ENCODE data around the gene TECR. TPM values are rescaled to one million over a fixed set of nuclear protein-coding genes. Genes with fewer than 3 reads are reported as not detected.

Gene TECR
- total RNA-seq, 1 donor from 2014 or later, result 186 TPM

DNA sequence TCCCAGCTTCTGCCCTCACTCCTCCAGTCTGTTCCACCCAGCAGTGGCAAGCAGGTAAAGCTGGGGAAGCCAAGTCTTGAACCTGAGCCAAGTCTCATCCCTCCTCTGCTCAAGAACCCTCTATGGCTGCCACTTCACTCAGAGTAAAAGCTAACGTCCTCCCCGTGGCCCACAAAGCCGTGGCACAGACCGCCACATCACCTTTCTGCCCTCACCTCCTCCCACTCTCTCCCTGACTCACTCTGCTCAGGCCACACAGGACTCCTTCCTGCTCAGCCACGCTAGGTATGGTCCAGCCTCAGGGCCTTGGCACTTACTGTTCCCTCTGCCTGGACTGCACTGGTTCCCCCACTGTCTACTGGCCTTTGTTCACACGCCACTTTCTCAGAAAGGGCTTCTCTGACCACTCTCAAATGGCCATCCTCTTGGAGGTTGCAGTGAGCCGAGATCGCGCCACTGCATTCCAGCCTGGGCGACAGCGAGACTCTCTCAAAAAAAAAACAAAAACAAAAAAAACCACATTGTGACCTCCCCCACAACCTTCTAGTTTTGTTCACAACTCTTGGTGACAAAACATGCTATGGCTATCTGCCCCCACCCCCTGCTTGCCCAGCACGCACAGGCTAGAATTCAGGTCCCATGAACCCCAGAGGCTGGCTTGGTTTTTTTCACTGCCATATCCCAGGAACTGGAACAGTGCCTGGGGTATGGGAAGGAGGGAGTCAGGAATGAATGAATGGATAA lies 26.7 kb downstream of the TECR start:
- Mint-ChIP-seq H3K4me3 (ENCODE audit: low read depth) (no peak overlapping the region), H3K27me3 (no peaks in the 10 kb centered on the region), H3K9me3 (ENCODE audit: low read depth) (no peaks in the 10 kb centered on the region), H3K36me3 (ENCODE audit: insufficient read depth) (no peaks in the 10 kb centered on the region), H3K27ac (peak overlapping the region; percentile 67), H3K4me1 (ENCODE audit: low read depth) (peaks cover 14% of the 10 kb centered on the region)
- TF ChIP-seq, protein P1, sequence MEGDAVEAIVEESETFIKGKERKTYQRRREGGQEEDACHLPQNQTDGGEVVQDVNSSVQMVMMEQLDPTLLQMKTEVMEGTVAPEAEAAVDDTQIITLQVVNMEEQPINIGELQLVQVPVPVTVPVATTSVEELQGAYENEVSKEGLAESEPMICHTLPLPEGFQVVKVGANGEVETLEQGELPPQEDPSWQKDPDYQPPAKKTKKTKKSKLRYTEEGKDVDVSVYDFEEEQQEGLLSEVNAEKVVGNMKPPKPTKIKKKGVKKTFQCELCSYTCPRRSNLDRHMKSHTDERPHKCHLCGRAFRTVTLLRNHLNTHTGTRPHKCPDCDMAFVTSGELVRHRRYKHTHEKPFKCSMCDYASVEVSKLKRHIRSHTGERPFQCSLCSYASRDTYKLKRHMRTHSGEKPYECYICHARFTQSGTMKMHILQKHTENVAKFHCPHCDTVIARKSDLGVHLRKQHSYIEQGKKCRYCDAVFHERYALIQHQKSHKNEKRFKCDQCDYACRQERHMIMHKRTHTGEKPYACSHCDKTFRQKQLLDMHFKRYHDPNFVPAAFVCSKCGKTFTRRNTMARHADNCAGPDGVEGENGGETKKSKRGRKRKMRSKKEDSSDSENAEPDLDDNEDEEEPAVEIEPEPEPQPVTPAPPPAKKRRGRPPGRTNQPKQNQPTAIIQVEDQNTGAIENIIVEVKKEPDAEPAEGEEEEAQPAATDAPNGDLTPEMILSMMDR (IDR thresholded peaks at IDR 0.05; ENCODE audit: unreplicated experiment), result no peak
- DNase-seq (ENCODE audit: low spot score, unreplicated experiment), result no peak

DNA sequence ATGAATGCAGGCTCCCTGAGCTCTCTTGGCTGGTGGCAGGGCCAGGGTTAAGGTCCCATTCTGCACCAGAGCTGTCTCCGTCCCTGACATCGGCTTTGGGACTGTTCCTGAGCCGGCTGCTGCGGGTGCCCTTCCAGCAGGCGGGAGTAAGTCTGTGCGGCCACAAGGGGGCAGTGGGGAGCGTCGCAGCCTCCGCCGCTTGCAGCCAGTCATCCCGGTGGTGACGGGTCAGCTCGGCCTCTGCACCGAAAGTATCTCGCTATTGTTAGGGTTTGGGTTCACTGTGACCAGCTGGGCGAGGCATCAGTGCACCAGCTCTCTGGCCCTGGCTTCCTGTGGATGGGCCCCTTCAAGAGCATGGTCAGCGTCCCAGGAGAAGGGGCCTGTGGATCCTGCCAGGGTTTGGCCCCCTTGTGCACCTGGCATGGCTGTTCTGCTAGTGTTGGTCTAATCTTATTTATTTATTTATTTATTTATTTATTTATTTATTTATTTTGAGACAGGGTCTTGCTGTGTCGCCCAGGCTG lies 27.3 kb downstream of the TECR start:
- no peaks in the 10 kb centered on the region for H3K27me3 Mint-ChIP-seq
- DNase-seq (ENCODE audit: low spot score, unreplicated experiment), result peak; percentile 61
- H3K9me3 Mint-ChIP-seq (ENCODE audit: low read depth), result no peaks in the 10 kb centered on the region
- H3K4me3 Mint-ChIP-seq (ENCODE audit: low read depth), result no peak overlapping the region
- no peaks in the 10 kb centered on the region for H3K36me3 Mint-ChIP-seq (ENCODE audit: insufficient read depth)
- peaks cover 13% of the 10 kb centered on the region for H3K4me1 Mint-ChIP-seq (ENCODE audit: low read depth)
- TF ChIP-seq, protein P1 (IDR thresholded peaks at IDR 0.05; ENCODE audit: unreplicated experiment), result peak; percentile 97
- no peak overlapping the region for H3K27ac Mint-ChIP-seq

DNA sequence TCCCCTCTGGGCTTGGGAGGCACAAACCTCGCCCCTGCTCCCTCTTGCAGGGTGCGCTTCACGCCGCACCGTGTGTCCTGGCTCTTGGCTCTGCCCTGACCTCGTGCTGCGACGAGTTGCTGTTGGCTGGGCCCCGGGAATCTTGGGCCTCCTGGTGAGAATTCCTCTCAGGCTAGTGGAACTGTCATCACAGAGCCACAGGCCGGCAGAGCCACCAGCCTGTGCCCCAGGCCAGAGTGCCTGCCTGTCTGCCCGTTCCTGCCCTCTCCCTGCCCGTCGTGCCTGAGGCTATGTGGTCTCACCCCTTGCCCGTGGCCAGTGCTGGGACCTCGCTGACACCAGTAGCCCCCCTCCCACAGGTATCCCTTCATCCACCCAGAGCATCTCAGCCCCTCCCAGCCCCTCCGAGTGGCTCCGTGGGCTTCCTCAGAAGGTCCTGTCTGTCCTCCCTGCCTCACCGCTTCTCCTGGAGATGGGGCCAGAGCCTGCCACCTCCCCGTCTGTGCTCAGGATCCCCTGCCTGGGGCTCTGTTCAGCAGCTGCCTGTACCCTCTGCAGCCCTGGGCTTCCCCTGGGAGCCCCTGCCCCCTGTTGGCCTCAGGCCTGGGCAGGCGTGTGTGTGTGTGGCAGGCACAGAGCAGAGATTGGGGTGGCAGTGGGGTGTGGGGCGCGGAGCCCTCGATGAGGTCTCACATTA lies 29.1 kb downstream of the TECR start:
- H3K27ac Mint-ChIP-seq, result no peak overlapping the region
- no peaks in the 10 kb centered on the region for H3K27me3 Mint-ChIP-seq
- H3K4me3 Mint-ChIP-seq (ENCODE audit: low read depth), result no peak overlapping the region
- H3K36me3 Mint-ChIP-seq (ENCODE audit: insufficient read depth), result no peaks in the 10 kb centered on the region
- no peak for DNase-seq (ENCODE audit: low spot score, unreplicated experiment)
- TF ChIP-seq, protein P1 (IDR thresholded peaks at IDR 0.05; ENCODE audit: unreplicated experiment), result no peak
- H3K9me3 Mint-ChIP-seq (ENCODE audit: low read depth), result no peaks in the 10 kb centered on the region
- H3K4me1 Mint-ChIP-seq (ENCODE audit: low read depth), result peaks cover 11% of the 10 kb centered on the region

DNA sequence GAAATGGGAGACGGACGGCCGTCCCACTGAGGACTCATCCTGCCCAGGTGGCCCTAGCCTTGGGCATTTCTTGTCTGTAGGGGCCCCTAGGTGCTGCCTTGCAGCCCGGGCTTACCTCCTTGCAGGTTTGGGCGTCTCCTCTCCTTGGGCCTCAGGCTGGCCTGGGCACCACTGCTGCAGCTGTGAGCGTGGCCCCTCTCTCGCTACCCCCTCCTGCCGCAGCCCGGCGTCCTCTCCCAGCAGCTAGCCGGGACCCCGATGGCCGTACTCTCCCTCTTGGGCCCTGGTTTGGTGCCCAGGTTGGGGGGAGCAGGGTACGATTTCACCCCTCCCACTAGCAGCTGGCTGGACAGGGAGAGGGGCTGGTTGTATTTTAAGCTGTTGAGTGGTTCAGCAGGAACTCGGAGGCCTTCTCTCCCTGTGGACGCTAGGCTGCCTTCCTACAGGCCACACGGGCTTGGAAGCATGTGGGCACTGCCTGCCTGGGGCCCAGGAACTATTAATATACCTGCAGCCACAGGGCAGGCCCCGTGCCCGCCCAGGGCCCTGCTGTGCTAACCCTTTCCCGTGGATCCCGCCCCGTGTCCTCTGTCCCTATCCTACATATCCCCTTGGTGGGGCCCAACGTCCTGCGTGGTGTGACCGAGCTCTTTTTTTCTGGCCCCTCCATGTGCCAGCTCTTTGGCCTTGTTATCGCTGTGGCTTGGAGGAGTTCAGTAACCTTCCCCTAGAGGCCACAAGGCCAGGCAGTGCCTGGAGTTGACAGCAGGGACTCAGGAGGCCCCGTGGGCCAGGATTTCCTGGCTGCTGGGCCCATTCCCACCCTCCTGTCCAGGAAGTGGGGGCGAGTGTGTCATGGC lies 30.8 kb downstream of the TECR start:
- DNase-seq (ENCODE audit: low spot score, unreplicated experiment), result no peak
- H3K4me3 Mint-ChIP-seq (ENCODE audit: low read depth), result no peak overlapping the region
- H3K9me3 Mint-ChIP-seq (ENCODE audit: low read depth), result no peaks in the 10 kb centered on the region
- H3K27ac Mint-ChIP-seq, result peak overlapping the region; percentile 29
- TF ChIP-seq, protein P1 (IDR thresholded peaks at IDR 0.05; ENCODE audit: unreplicated experiment), result no peak
- peaks cover 8% of the 10 kb centered on the region for H3K4me1 Mint-ChIP-seq (ENCODE audit: low read depth)
- H3K36me3 Mint-ChIP-seq (ENCODE audit: insufficient read depth), result peaks cover 3% of the 10 kb centered on the region
- H3K27me3 Mint-ChIP-seq, result no peaks in the 10 kb centered on the region

DNA sequence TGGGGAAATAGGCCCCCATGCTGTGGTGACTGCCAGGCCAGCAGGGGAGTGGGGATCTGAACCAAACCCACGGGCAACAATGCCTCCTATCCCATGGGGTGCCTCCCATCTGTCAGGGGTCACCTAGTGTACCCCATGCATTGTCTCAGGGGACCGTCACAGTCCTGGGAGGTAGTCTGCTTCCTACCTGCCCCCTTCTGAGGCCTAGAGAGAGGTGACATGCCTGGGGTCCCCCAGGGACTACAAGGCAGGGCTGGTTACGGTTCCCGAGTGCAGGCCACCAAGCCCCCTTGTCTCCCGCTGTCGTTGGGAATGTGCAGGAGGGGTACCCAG lies 31.3 kb downstream of the TECR start:
- TF ChIP-seq, protein P1 (IDR thresholded peaks at IDR 0.05; ENCODE audit: unreplicated experiment), result no peak
- Mint-ChIP-seq H3K36me3 (ENCODE audit: insufficient read depth) (peaks cover 3% of the 10 kb centered on the region), H3K4me1 (ENCODE audit: low read depth) (peaks cover 8% of the 10 kb centered on the region), H3K9me3 (ENCODE audit: low read depth) (no peaks in the 10 kb centered on the region), H3K27ac (no peak overlapping the region), H3K4me3 (ENCODE audit: low read depth) (no peak overlapping the region), H3K27me3 (no peaks in the 10 kb centered on the region)
- no peak for DNase-seq (ENCODE audit: low spot score, unreplicated experiment)
